Left hindlimb (tissue), 1 donor: ENCODE data around the gene COMMD7.
A peak's percentile ranks its signal among the peaks of the same experiment; 100 is the strongest.
"Not testable (repeated sequence)": the region's sequence is repeated elsewhere in the genome, so short reads cannot be mapped to it uniquely, and the experiment has no call there.

Experiments used
- DNase-seq: peaks from one replicate; pipeline ENCODE4 v3.0.0-alpha.2; 2018

COMMD7 gene

GRCh38 chr20:32728435-32728834, 14.8 kb downstream of the COMMD7 start:
- not testable (repeated sequence) for DNase-seq

GRCh38 chr20:32727683-32728082, 15.6 kb downstream of the COMMD7 start:
- no peak for DNase-seq

- DNase-seq = no peak
Measured at GRCh38 chr20:32718749-32719348, 24.4 kb downstream of the COMMD7 start.

- no peak for DNase-seq
Measured at GRCh38 chr20:32711346-32711745, 31.9 kb downstream of the COMMD7 start.

DNA sequence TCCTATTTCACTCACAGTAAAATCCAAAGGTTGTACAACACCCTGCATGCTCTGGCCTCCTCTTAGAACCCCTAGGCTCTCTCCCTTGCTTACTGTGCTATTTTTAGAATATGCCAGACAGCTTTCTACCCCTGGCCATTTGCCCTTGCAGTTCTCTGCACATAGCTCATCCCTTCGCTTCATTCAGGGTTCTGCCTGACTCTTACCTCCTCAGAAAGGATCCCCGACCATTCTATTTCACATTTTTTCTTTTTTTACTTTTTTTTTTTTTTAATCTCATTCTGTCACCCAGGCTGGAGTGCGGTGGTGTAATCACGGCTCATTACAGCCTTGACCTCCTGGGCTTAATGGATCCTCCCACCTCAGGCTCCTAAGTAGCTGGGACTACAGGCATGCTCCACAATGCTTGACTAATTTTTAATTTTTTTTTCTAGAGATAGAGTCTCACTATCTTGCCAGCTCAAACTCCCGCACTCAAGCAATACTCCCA, 33.6 kb downstream of the COMMD7 start:
- no peak for DNase-seq

GRCh38 chr20:32709029-32709631, 34.1 kb downstream of the COMMD7 start:
- DNase-seq = not testable (repeated sequence)

DNA sequence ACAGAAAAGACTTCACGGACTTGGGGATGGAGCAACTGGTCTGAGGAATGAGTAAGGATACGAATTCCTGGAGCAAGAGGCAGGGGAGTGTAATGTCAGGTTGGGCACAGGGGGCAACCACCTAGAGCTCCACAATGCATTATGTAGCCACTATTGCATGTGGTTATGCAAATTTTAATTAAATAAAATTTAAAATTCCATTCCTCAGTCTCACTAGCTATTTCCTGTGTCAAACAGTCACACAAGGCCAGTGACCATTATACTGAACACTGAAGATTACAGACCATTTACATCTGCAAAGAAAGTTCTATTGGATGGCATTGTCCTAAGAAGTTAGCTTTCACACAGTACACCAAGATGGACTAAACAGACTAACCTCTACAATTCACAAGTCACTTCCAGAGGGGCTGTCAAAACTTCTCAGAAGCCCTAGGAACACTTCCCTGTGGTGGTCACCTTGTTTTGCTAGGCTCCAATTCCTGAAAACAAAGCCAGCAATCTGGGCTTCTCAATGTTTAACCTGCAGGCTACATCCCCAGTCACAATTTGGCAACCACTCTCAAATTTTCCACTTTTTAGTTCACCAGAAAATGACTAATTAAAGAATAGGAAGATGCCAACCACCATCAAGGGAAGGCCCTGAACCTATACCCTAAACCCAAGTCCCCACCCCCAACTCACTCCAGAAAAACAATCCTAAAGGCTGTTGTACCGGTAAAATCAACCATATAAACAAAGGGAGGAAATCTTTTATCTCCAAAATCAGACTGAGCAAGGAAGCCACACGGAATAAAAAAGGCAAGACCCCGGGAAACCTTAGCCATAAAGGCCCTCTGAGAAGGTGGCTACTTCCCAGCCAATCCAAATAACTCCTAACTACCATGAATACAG, 35.3 kb downstream of the COMMD7 start:
- DNase-seq = no peak

DNA sequence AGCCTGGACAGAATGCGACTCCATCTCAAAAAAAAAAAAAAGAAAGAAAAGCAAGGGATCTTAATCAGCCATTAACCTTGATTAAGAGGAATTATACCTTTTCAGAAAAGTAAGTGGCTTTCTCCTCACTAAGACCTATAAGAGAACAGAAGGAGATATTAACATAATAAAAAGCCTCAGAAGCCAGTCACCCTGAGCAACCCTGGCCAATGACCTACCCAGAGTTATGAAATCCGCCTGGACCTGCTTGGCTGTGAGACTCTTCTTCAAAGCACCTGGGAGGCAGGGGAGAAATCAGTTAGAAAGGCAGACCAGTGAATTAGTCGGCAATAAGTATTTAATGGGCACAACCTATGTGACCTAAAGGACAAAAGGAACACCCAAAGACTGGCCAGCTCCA, 36.8 kb downstream of the COMMD7 start:
- no peak for DNase-seq

DNA sequence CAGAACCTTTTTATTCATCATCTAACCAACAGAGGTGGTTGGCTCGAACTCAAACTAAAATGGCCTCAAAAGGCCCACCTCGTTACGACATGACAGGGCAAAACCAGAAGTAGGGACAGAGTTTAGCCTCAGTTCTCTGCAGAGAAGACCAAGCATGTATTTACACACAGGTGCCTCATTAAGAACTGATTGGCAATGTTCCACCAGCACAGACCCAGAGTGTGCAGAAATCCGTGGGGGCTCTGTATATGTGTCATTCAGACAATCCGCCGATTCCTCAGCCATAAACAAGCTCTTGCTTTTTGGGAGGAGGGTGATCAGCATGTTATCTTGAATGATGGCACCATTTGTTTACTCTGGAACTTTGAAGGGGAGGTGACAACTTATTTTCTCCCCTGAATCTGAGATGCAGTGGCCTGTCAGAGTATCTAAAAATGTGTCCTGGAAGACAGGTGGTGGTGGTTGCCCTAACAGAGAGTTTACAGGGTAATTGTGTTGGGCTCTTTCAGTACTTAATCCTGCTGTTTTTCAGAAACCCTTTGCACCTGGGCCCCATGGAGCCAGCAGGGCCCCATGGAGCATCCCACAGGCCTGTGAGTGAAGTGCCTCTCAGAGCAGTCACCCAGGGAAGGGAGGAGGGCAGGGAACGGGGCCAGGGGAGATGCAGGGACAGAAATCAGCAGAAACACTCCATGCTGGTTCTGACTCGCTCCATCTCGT, 40.4 kb downstream of the COMMD7 start:
- no peak for DNase-seq

GRCh38 chr20:32697608-32698007, 45.7 kb downstream of the COMMD7 start:
- no peak for DNase-seq

DNA sequence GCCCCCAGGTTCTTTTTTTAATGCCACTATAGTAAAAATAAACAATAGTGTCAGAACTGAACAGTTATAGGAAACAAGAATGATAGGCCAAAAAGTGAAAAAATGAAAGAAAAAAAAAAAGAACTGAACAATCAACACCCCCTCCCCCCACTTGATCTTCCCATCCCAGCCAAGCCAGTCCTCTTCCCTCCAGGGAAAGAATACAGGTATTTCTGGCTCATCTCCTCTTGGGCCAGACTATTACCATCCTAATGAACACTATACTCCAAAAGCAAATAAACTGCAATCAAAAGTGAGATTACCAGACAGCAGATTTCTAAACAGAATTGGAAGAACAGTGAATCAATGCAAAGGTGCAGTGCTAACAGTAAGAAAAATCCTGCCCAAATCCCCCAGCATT, 48.2 kb downstream of the COMMD7 start:
- no peak for DNase-seq

- not testable (repeated sequence) for DNase-seq
Measured at GRCh38 chr20:32688966-32689365, 54.3 kb downstream of the COMMD7 start.

DNA sequence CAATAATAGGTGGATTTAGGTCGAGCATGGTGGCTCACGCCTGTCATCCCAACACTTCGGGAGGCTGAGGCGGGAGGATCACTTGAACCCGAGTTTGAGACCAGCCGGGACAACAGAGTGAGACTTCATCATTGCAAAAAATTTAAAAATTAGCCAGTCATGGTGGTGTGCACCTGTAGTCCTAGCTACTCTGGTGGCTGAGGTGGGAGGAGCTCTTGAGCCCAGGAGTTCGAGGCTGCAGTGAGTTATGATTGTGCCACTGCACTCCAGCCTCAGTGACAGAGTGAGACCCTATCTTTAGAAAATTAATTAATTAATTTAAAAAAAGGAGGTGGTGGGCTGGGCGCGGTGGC, 56.1 kb downstream of the COMMD7 start:
- no peak for DNase-seq

- no peak for DNase-seq
Measured at GRCh38 chr20:32686530-32687179, 56.6 kb downstream of the COMMD7 start.

GRCh38 chr20:32685541-32686529, 57.4 kb downstream of the COMMD7 start:
- DNase-seq = peak; percentile 80

GRCh38 chr20:32682508-32682987, 60.7 kb downstream of the COMMD7 start:
- DNase-seq = no peak

GRCh38 chr20:32681175-32682084, 61.8 kb downstream of the COMMD7 start:
- peak; percentile 42 for DNase-seq

GRCh38 chr20:32680544-32681174, 62.6 kb downstream of the COMMD7 start:
- DNase-seq = no peak

- DNase-seq = no peak
Measured at GRCh38 chr20:32678948-32679347, 64.3 kb downstream of the COMMD7 start.
